GM18870 (cell line): Measurements from ENCODE around the gene MESP2.

ENCODE experiments used
- ATAC-seq: cut with Tn5 transposase; IDR thresholded peaks from one replicate; pipeline ENCODE4 v1.9.1; 2021; ENCODE audit warnings: moderate library complexity; ENCODE audit not compliant: unreplicated experiment

The MESP2 gene

GRCh38 chr15:89812847-89813320, 36.8 kb downstream of the MESP2 start:
- no peak for ATAC-seq

GRCh38 chr15:89813381-89814111, 37.4 kb downstream of the MESP2 start:
- ATAC-seq = no peak

- ATAC-seq = no peak
Observed at GRCh38 chr15:89814112-89814742, 38.1 kb downstream of the MESP2 start.

GRCh38 chr15:89815769-89816168, 39.6 kb downstream of the MESP2 start:
- ATAC-seq = no peak

- no peak for ATAC-seq
Observed at GRCh38 chr15:89817701-89818280, 41.7 kb downstream of the MESP2 start.

- no peak for ATAC-seq
Observed at GRCh38 chr15:89818287-89818686, 42.2 kb downstream of the MESP2 start.

- no peak for ATAC-seq
Observed at GRCh38 chr15:89820666-89821611, 44.8 kb downstream of the MESP2 start.

- ATAC-seq = no peak
Observed at GRCh38 chr15:89822026-89822425, 45.9 kb downstream of the MESP2 start.

GRCh38 chr15:89822611-89822950, 46.4 kb downstream of the MESP2 start:
- no peak for ATAC-seq

- no peak for ATAC-seq
Observed at GRCh38 chr15:89822951-89823711, 47.0 kb downstream of the MESP2 start.

GRCh38 chr15:89823836-89824606, 47.9 kb downstream of the MESP2 start:
- no peak for ATAC-seq

- no peak for ATAC-seq
Observed at GRCh38 chr15:89824607-89824867, 48.4 kb downstream of the MESP2 start.

GRCh38 chr15:89825271-89825940, 49.3 kb downstream of the MESP2 start:
- ATAC-seq = no peak

- no peak for ATAC-seq
Observed at GRCh38 chr15:89826671-89827655, 50.8 kb downstream of the MESP2 start.

- ATAC-seq = no peak
Observed at GRCh38 chr15:89827829-89828228, 51.7 kb downstream of the MESP2 start.
